Choroid plexus epithelial cell (primary cell): ENCODE data around the gene C19orf73.

Source experiments
- DNase-seq: peaks from one replicate; pipeline ENCODE4 v3.0.0-alpha.2; 2010; ENCODE audit warnings: low read depth
- H3K4me3 ChIP-seq: 2 replicates; pipeline ENCODE4 v1.5.1; 2011; ENCODE audit warnings: low read depth, mild to moderate bottlenecking, control low read depth, low read length, moderate library complexity
- CTCF ChIP-seq: conservative IDR thresholded peaks from 2 replicates; pipeline ENCODE4 v1.5.1; 2011; ENCODE audit warnings: low read depth, mild to moderate bottlenecking, control low read depth, inconsistent platforms, low read length, moderate library complexity

The C19orf73 gene

GRCh38 chr19:49135686-49136085 lies 16.7 kb upstream of the C19orf73 start:
- no peak for TF ChIP-seq CTCF
- no peak for DNase-seq
- no peak overlapping the region for H3K4me3 ChIP-seq

- TF ChIP-seq CTCF = peak; percentile 33
- peak overlapping the region; percentile 33 for H3K4me3 ChIP-seq
- DNase-seq = peak; percentile 57
These were observed 14.9 kb upstream of the C19orf73 start for GRCh38 chr19:49133621-49134454.

GRCh38 chr19:49132974-49133609 lies 14.1 kb upstream of the C19orf73 start:
- peak overlapping the region; percentile 33 for H3K4me3 ChIP-seq
- no peak for DNase-seq
- TF ChIP-seq CTCF = no peak

- DNase-seq = no peak
- no peak for TF ChIP-seq CTCF
- no peak overlapping the region for H3K4me3 ChIP-seq
These were observed 11.4 kb upstream of the C19orf73 start for GRCh38 chr19:49130325-49130724.

GRCh38 chr19:49129238-49129583 lies 10.3 kb upstream of the C19orf73 start:
- no peak for TF ChIP-seq CTCF
- no peak for DNase-seq
- H3K4me3 ChIP-seq = no peak overlapping the region

GRCh38 chr19:49128545-49129237 lies 9.7 kb upstream of the C19orf73 start:
- H3K4me3 ChIP-seq = no peak overlapping the region
- no peak for TF ChIP-seq CTCF
- no peak for DNase-seq
